Right atrium auricular region (tissue), 2 donors: Measurements from ENCODE around the gene DUSP23. TPM values are rescaled to one million over a fixed set of nuclear protein-coding genes. Genes with fewer than 3 reads are reported as not detected.

ENCODE experiments used
- DNase-seq: peaks from one replicate; pipeline ENCODE4 v3.0.0-alpha.2; 2019; ENCODE audit warnings: low spot score
- H3K27ac ChIP-seq, 2 donors: fragments of 200-600 bp; sonication (generic); 1 replicate in 1 of 2; 2 replicates in 1 of 2; pipeline ENCODE4 v1.5.1; 2016 to 2019
- H3K27me3 ChIP-seq, 2 donors: fragments of 200-600 bp; sonication (generic); one replicate each; pipeline versions ENCODE4 v1.5.1 to v1.6.0; 2017 to 2019
- H3K36me3 ChIP-seq: fragments of 200-600 bp; sonication (generic); one replicate; pipeline ENCODE4 v1.5.1; 2016
- H3K4me1 ChIP-seq, 2 donors: fragments of 200-600 bp; sonication (generic); one replicate each; pipeline versions ENCODE4 v1.5.1 to v1.6.0; 2017 to 2019
- H3K4me3 ChIP-seq, 2 donors: fragments of 200-600 bp; sonication (generic); 1 replicate in 1 of 2; 2 replicates in 1 of 2; pipeline ENCODE4 v1.5.1; 2017 to 2019; ENCODE audit warnings: mild to moderate bottlenecking in 1 of 2, moderate library complexity in 1 of 2
- H3K9me3 ChIP-seq, 2 donors: fragments of 200-600 bp; sonication (generic); one replicate each; pipeline ENCODE4 v1.5.1; 2019
- CTCF ChIP-seq, 2 donors: fragments of 200-600 bp; sonication (generic); IDR thresholded peaks; one replicate each; pipeline ENCODE4 v1.5.1; 2019; ENCODE audit warnings: antibody characterized with exemption in 2 of 2
- total RNA-seq, 2 donors: library from RNA; depleted of rRNA; stranded (reverse); fragments of >200 nt; gene quantifications; one replicate each; pipeline ENCODE4 v1.1.0, GENCODE V29; 2016

The DUSP23 gene
- total RNA-seq, 2 donors from 2014 or later = 42.9 to 58.8 TPM

GRCh38 chr1:159800177-159800930 lies 19.6 kb downstream of the DUSP23 start:
- no peak for DNase-seq

GRCh38 chr1:159802111-159802510 lies 21.3 kb downstream of the DUSP23 start, which contains the start of gene FCRL6:
Gene FCRL6, plus strand, starts transcription at chr1:159802360. Its CDS starts 65 bp downstream, at chr1:159802425.
- H3K27me3 ChIP-seq = no peaks in the 10 kb centered on the region
- H3K9me3 ChIP-seq = no peaks in the 10 kb centered on the region
- no peak within 1 kb of the TSS for H3K27ac ChIP-seq
- H3K36me3 ChIP-seq = no peaks in the 10 kb centered on the region
- no peak for TF ChIP-seq CTCF (IDR thresholded peaks at IDR 0.05)
- H3K4me3 ChIP-seq = no peak within 1 kb of the TSS
- no peak for DNase-seq
- H3K4me1 ChIP-seq = peaks cover 0 to 5% of the 10 kb centered on the region in 2 donors

More at GRCh38 chr1:159800177-159800930, 19.6 kb downstream of the DUSP23 start:
- peaks cover 0 to 5% of the 10 kb centered on the region in 2 donors for H3K4me1 ChIP-seq
- TF ChIP-seq CTCF (IDR thresholded peaks at IDR 0.05) = no peak
- H3K36me3 ChIP-seq = no peaks in the 10 kb centered on the region
- H3K27me3 ChIP-seq = no peaks in the 10 kb centered on the region
- no peak overlapping the region for H3K4me3 ChIP-seq
- no peak overlapping the region for H3K27ac ChIP-seq
- no peaks in the 10 kb centered on the region for H3K9me3 ChIP-seq

GRCh38 chr1:159803956-159804689 lies 23.4 kb downstream of the DUSP23 start:
- Histone ChIP-seq H3K27ac (no peak overlapping the region), H3K9me3 (no peaks in the 10 kb centered on the region), H3K4me1 (peaks cover 0 to 5% of the 10 kb centered on the region in 2 donors), H3K4me3 (no peak overlapping the region), H3K27me3 (no peaks in the 10 kb centered on the region), H3K36me3 (no peaks in the 10 kb centered on the region)
- TF ChIP-seq CTCF (IDR thresholded peaks at IDR 0.05) = no peak
- DNase-seq = no peak

GRCh38 chr1:159804924-159805323 lies 24.2 kb downstream of the DUSP23 start:
- Histone ChIP-seq H3K27me3 (no peaks in the 10 kb centered on the region), H3K4me3 (no peak overlapping the region), H3K4me1 (peaks cover 0 to 5% of the 10 kb centered on the region in 2 donors), H3K36me3 (no peaks in the 10 kb centered on the region), H3K27ac (no peak overlapping the region), H3K9me3 (no peaks in the 10 kb centered on the region)
- TF ChIP-seq CTCF (IDR thresholded peaks at IDR 0.05) = no peak
- no peak for DNase-seq

- Histone ChIP-seq H3K4me3 (no peak overlapping the region), H3K4me1 (no peaks in the 10 kb centered on the region), H3K27me3 (no peaks in the 10 kb centered on the region), H3K9me3 (no peaks in the 10 kb centered on the region), H3K27ac (no peak overlapping the region), H3K36me3 (no peaks in the 10 kb centered on the region)
- TF ChIP-seq CTCF (IDR thresholded peaks at IDR 0.05) = no peak
- no peak for DNase-seq
These were observed 35.2 kb downstream of the DUSP23 start for GRCh38 chr1:159815926-159816325.
